HEK293 (cell line): ENCODE measurements around the gene TMTC1.

Source experiments
- CTCF ChIA-PET: fragments of 350-600 bp; formaldehyde crosslinking; extraction: SDS; loops from one replicate; lab custom pipeline; 2021; ENCODE audit warnings: antibody characterized with exemption; lab: Yijun Ruan, JAX
- POLR2A ChIA-PET: fragments of 300-600 bp; formaldehyde crosslinking; extraction: SDS; loops from one replicate; lab custom pipeline; 2020; ENCODE audit warnings: antibody characterized with exemption, inconsistent platforms; lab: Yijun Ruan, JAX
- H3K27ac ChIP-seq: fragments of 200-500 bp; sonication (Bioruptor generic); 2 replicates; pipeline ENCODE4 v1.5.1; 2014; ENCODE audit warnings: low read depth, low read length, control low read depth, inconsistent platforms; ENCODE audit errors: extremely low read depth
- H3K36me3 ChIP-seq, 2 experiments: fragments of 200-500 bp in 1 of 2; sonication (Bioruptor generic) in 1 of 2; 1 replicate in 1 of 2; 2 replicates in 1 of 2; pipeline ENCODE4 v1.5.1; 2014 to 2017; ENCODE audit warnings: inconsistent platforms in 2 of 2, low read length in 2 of 2; ENCODE audit not compliant: control insufficient read depth in 2 of 2, insufficient read depth in 1 of 2
- H3K4me1 ChIP-seq: fragments of 200-500 bp; sonication (Bioruptor generic); 2 replicates; pipeline ENCODE4 v1.5.1; 2014; ENCODE audit warnings: mild to moderate bottlenecking, low read length, inconsistent platforms; ENCODE audit not compliant: control insufficient read depth, insufficient read depth
- H3K4me3 ChIP-seq: 2 replicates; pipeline ENCODE4 v1.5.1; 2011; ENCODE audit warnings: low read depth, mild to moderate bottlenecking, control low read depth, low read length, moderate library complexity
- H3K9me3 ChIP-seq: fragments of 200-500 bp; sonication (Bioruptor generic); 2 replicates; pipeline ENCODE4 v1.5.1; 2014; ENCODE audit warnings: low read depth, low read length, inconsistent platforms; ENCODE audit not compliant: control insufficient read depth, insufficient read depth
- BCL11A ChIP-seq: fragments of 450-650 bp; formaldehyde crosslinking; IDR thresholded peaks from 2 replicates; pipeline ENCODE4 v1.5.1; 2016; ENCODE audit warnings: low read depth, missing biosample characterization, missing genetic modification characterization
- GLIS1 ChIP-seq: fragments of 450-650 bp; formaldehyde crosslinking; IDR thresholded peaks from 2 replicates; pipeline ENCODE4 v1.5.1; 2016; ENCODE audit warnings: missing biosample characterization, missing genetic modification characterization
- HOXC10 ChIP-seq: sonication (generic); formaldehyde crosslinking; IDR thresholded peaks from 2 replicates; pipeline ENCODE4 v1.8.1; 2023; ENCODE audit warnings: mild to moderate bottlenecking, missing genetic modification reagents
- KLF8 ChIP-seq: fragments of 450-650 bp; formaldehyde crosslinking; IDR thresholded peaks from 2 replicates; pipeline ENCODE4 v1.5.1; 2016; ENCODE audit warnings: missing biosample characterization, missing genetic modification characterization
- REPIN1 ChIP-seq: fragments of 450-650 bp; formaldehyde crosslinking; IDR thresholded peaks from 2 replicates; pipeline ENCODE4 v1.5.1; 2017; ENCODE audit warnings: missing biosample characterization, missing genetic modification characterization, low read depth
- SP3 ChIP-seq: fragments of 450-650 bp; formaldehyde crosslinking; IDR thresholded peaks from 2 replicates; pipeline ENCODE4 v1.5.1; 2016; ENCODE audit warnings: missing biosample characterization, missing genetic modification characterization
- ZFP69B ChIP-seq: fragments of 450-650 bp; formaldehyde crosslinking; IDR thresholded peaks from 2 replicates; pipeline ENCODE4 v1.5.1; 2016; ENCODE audit warnings: missing biosample characterization, missing genetic modification characterization
- ZNF140 ChIP-seq: fragments of 450-650 bp; formaldehyde crosslinking; IDR thresholded peaks from 2 replicates; pipeline ENCODE4 v1.5.1; 2016; ENCODE audit warnings: missing biosample characterization, missing genetic modification characterization
- ZNF157 ChIP-seq: fragments of 450-650 bp; formaldehyde crosslinking; IDR thresholded peaks from 2 replicates; pipeline ENCODE4 v1.5.1; 2016; ENCODE audit warnings: missing biosample characterization, missing genetic modification characterization
- ZNF211 ChIP-seq: fragments of 450-650 bp; formaldehyde crosslinking; IDR thresholded peaks from 2 replicates; pipeline ENCODE4 v1.5.1; 2016; ENCODE audit warnings: low read depth, missing biosample characterization, missing genetic modification characterization
- ZNF302 ChIP-seq: fragments of 450-650 bp; formaldehyde crosslinking; IDR thresholded peaks from 2 replicates; pipeline ENCODE4 v1.5.1; 2016; ENCODE audit warnings: missing biosample characterization, missing genetic modification characterization, low read depth
- ZNF311 ChIP-seq: fragments of 450-650 bp; formaldehyde crosslinking; IDR thresholded peaks from 2 replicates; pipeline ENCODE4 v1.5.1; 2017; ENCODE audit warnings: missing biosample characterization, missing genetic modification characterization, borderline replicate concordance
- ZNF335 ChIP-seq: fragments of 450-650 bp; formaldehyde crosslinking; conservative IDR thresholded peaks from 2 replicates; pipeline ENCODE4 v1.5.1; 2016; ENCODE audit warnings: missing biosample characterization, missing genetic modification characterization
- ZNF354C ChIP-seq: fragments of 450-650 bp; formaldehyde crosslinking; IDR thresholded peaks from 2 replicates; pipeline ENCODE4 v1.5.1; 2016; ENCODE audit warnings: missing biosample characterization, missing genetic modification characterization, low read depth, borderline replicate concordance
- ZNF37A ChIP-seq: fragments of 450-650 bp; IDR thresholded peaks from 2 replicates; pipeline ENCODE4 v1.5.1; 2018; ENCODE audit warnings: missing biosample characterization, missing genetic modification characterization
- ZNF514 ChIP-seq: fragments of 450-650 bp; formaldehyde crosslinking; IDR thresholded peaks from 2 replicates; pipeline ENCODE4 v1.5.1; 2016; ENCODE audit warnings: missing biosample characterization, missing genetic modification characterization
- ZNF544 ChIP-seq: fragments of 450-650 bp; formaldehyde crosslinking; IDR thresholded peaks from 2 replicates; pipeline ENCODE4 v1.5.0; 2017; ENCODE audit warnings: missing biosample characterization, missing genetic modification characterization
- ZNF561 ChIP-seq: fragments of 450-650 bp; IDR thresholded peaks from 2 replicates; pipeline ENCODE4 v1.5.1; 2018; ENCODE audit warnings: missing biosample characterization, missing genetic modification characterization, borderline replicate concordance
- ZNF585B ChIP-seq: fragments of 450-650 bp; formaldehyde crosslinking; IDR thresholded peaks from 2 replicates; pipeline ENCODE4 v1.5.1; 2016; ENCODE audit warnings: missing biosample characterization, missing genetic modification characterization
- ZNF600 ChIP-seq: fragments of 450-650 bp; formaldehyde crosslinking; IDR thresholded peaks from 2 replicates; pipeline ENCODE4 v1.5.1; 2016; ENCODE audit warnings: missing biosample characterization, missing genetic modification characterization
- ZNF639 ChIP-seq: fragments of 450-650 bp; formaldehyde crosslinking; IDR thresholded peaks from 2 replicates; pipeline ENCODE4 v1.5.1; 2016; ENCODE audit warnings: missing biosample characterization, missing genetic modification characterization
- ZNF677 ChIP-seq: fragments of 450-650 bp; IDR thresholded peaks from 2 replicates; pipeline ENCODE4 v1.5.0; 2018; ENCODE audit warnings: missing biosample characterization, mild to moderate bottlenecking, missing genetic modification characterization, moderate library complexity
- ZNF768 ChIP-seq: fragments of 450-650 bp; formaldehyde crosslinking; IDR thresholded peaks from 2 replicates; pipeline ENCODE4 v1.5.1; 2018; ENCODE audit warnings: missing biosample characterization, mild to moderate bottlenecking, missing genetic modification characterization
- TF ChIP-seq, protein P1 (sequence below): fragments of 450-650 bp; formaldehyde crosslinking; IDR thresholded peaks from 2 replicates; pipeline ENCODE4 v1.5.1; 2016; ENCODE audit warnings: missing biosample characterization, missing genetic modification characterization
- TF ChIP-seq, protein P2 (sequence below): fragments of 450-650 bp; formaldehyde crosslinking; IDR thresholded peaks from 2 replicates; pipeline ENCODE4 v1.5.1; 2016; ENCODE audit warnings: missing biosample characterization, missing genetic modification characterization, borderline replicate concordance
- TF ChIP-seq, protein P3 (sequence below): fragments of 450-650 bp; formaldehyde crosslinking; IDR thresholded peaks from 2 replicates; pipeline ENCODE4 v1.5.0; 2017; ENCODE audit warnings: missing biosample characterization, missing genetic modification characterization, borderline replicate concordance

TMTC1 gene

GRCh38 chr12:29783773-29784666 lies at the start of gene TMTC1 (continued):
- TF ChIP-seq REPIN1 (tag by site-specific recombination) = no peak
- TF ChIP-seq, all 188 proteins: peak for 27

DNA sequence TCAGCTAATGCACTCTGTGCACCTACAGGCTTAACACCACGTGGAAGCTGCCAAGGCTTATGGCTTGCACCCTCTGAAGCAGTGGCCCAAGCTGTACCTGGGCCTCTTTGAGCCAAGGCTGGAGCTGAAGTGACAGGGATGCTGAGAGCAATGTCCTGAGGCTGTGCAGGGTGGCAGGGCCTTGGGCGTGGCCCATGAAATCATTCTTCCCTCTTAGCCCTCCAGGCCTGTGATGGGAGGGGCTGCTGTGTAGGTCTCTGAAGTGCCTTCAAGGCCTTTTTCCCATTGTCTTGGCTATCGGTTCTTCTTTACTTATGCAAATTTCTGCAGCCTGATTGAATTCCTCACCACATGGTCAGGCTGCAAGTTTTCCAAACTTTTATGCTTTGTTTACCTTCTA lies 47.4 kb upstream of the TMTC1 start:
- Histone ChIP-seq H3K9me3 (no peaks in the 10 kb centered on the region), H3K4me1 (no peaks in the 10 kb centered on the region), H3K27ac (no peak overlapping the region), H3K36me3 (no peaks in the 10 kb centered on the region), H3K4me3 (no peak overlapping the region)
- peak; percentile 86 for TF ChIP-seq ZNF585B
- TF ChIP-seq ZNF514 (tag by site-specific recombination) = no peak
- no peak for TF ChIP-seq ZNF140 (tag by site-specific recombination)
- no peak for TF ChIP-seq ZNF639
- no peak for TF ChIP-seq ZNF354C
- TF ChIP-seq ZNF157 (tag by site-specific recombination) = no peak
- no peak for TF ChIP-seq ZNF311 (tag by site-specific recombination)
- no peak for TF ChIP-seq HOXC10 (CRISPR knock-in tag)
- ChIA-PET CTCF (no interaction called here), POLR2A (no interaction called here)

DNA sequence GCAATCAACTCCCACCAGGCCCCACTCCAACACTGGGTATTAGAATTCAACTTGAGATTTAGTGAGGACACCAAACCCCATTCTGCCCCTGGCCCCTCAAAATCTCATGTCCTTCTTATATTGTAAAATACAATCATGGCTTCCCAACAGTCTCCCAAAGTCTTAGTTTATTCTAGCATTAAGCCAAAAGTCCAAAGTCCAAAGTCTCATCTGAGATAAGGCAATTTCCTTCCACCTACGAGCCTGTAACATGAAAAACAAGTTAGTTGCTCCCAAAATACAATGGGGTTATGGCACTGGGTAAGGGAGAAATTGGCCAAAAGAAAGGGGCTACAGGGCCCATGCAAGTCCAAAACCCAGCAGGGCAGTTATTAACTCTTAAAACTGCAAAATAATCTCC lies 46.6 kb upstream of the TMTC1 start:
- no peaks in the 10 kb centered on the region for H3K9me3 ChIP-seq
- CTCF ChIA-PET = no interaction called here
- POLR2A ChIA-PET = no interaction called here
- H3K4me3 ChIP-seq = no peak overlapping the region
- no peak overlapping the region for H3K27ac ChIP-seq
- H3K36me3 ChIP-seq = no peaks in the 10 kb centered on the region
- no peaks in the 10 kb centered on the region for H3K4me1 ChIP-seq
- TF ChIP-seq SP3 (tag by site-specific recombination) = no peak
- TF ChIP-seq ZNF211 = no peak
- no peak for TF ChIP-seq ZNF302 (tag by site-specific recombination)
- TF ChIP-seq, protein P1, sequence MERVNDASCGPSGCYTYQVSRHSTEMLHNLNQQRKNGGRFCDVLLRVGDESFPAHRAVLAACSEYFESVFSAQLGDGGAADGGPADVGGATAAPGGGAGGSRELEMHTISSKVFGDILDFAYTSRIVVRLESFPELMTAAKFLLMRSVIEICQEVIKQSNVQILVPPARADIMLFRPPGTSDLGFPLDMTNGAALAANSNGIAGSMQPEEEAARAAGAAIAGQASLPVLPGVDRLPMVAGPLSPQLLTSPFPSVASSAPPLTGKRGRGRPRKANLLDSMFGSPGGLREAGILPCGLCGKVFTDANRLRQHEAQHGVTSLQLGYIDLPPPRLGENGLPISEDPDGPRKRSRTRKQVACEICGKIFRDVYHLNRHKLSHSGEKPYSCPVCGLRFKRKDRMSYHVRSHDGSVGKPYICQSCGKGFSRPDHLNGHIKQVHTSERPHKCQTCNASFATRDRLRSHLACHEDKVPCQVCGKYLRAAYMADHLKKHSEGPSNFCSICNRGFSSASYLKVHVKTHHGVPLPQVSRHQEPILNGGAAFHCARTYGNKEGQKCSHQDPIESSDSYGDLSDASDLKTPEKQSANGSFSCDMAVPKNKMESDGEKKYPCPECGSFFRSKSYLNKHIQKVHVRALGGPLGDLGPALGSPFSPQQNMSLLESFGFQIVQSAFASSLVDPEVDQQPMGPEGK (tag by site-specific recombination) = no peak
- TF ChIP-seq, protein P2, sequence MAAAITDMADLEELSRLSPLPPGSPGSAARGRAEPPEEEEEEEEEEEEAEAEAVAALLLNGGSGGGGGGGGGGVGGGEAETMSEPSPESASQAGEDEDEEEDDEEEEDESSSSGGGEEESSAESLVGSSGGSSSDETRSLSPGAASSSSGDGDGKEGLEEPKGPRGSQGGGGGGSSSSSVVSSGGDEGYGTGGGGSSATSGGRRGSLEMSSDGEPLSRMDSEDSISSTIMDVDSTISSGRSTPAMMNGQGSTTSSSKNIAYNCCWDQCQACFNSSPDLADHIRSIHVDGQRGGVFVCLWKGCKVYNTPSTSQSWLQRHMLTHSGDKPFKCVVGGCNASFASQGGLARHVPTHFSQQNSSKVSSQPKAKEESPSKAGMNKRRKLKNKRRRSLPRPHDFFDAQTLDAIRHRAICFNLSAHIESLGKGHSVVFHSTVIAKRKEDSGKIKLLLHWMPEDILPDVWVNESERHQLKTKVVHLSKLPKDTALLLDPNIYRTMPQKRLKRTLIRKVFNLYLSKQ (tag by site-specific recombination) = no peak
- TF ChIP-seq ZNF544 (tag by site-specific recombination) = no peak
- no peak for TF ChIP-seq ZNF768
- TF ChIP-seq, protein P3, sequence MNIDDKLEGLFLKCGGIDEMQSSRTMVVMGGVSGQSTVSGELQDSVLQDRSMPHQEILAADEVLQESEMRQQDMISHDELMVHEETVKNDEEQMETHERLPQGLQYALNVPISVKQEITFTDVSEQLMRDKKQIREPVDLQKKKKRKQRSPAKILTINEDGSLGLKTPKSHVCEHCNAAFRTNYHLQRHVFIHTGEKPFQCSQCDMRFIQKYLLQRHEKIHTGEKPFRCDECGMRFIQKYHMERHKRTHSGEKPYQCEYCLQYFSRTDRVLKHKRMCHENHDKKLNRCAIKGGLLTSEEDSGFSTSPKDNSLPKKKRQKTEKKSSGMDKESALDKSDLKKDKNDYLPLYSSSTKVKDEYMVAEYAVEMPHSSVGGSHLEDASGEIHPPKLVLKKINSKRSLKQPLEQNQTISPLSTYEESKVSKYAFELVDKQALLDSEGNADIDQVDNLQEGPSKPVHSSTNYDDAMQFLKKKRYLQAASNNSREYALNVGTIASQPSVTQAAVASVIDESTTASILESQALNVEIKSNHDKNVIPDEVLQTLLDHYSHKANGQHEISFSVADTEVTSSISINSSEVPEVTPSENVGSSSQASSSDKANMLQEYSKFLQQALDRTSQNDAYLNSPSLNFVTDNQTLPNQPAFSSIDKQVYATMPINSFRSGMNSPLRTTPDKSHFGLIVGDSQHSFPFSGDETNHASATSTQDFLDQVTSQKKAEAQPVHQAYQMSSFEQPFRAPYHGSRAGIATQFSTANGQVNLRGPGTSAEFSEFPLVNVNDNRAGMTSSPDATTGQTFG (tag by site-specific recombination) = no peak
- no peak for TF ChIP-seq ZNF335 (tag by site-specific recombination)
- TF ChIP-seq ZNF600 (tag by site-specific recombination) = no peak
- TF ChIP-seq ZNF561 (tag by site-specific recombination) = no peak
- no peak for TF ChIP-seq ZFP69B (tag by site-specific recombination)
- no peak for TF ChIP-seq GLIS1 (tag by site-specific recombination)
- no peak for TF ChIP-seq BCL11A
- TF ChIP-seq ZNF677 (tag by site-specific recombination) = no peak
- no peak for TF ChIP-seq KLF8
- TF ChIP-seq ZNF37A (tag by site-specific recombination) = no peak
